CD4-positive, alpha-beta T cell treated with Interleukin-6 at 100 ng/mL for 8 hours (primary cell): ENCODE results near the gene CIZ1.

Experiments used
- DNase-seq: peaks from one replicate; pipeline ENCODE4 v3.0.0-alpha.2; 2020; ENCODE audit warnings: mixed read lengths, low spot score

The CIZ1 gene

GRCh38 chr9:128124873-128125579 is 66.3 kb downstream of the CIZ1 start:
- peak; percentile 25 for DNase-seq

- no peak for DNase-seq
Observed at GRCh38 chr9:128124451-128124850, 66.9 kb downstream of the CIZ1 start.

GRCh38 chr9:128123451-128124080 is 67.8 kb downstream of the CIZ1 start:
- DNase-seq = no peak

DNA sequence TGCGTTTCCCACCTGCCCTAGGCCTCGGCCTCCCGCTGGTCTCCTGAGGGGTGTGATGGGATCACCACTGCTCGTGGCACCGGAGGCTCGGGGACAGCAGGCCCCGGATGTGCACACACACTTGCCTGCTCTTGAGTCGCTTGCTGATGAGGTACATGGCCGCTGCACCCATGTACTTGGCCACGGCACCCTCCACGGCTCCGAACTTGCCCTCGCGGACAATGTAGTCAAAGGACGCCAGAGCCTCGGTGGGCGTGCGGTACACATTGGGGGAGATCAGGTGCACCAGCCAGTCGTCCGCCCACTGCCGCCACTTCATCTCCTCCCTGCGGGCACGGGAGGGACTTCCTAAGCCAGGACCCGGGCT is 68.6 kb downstream of the CIZ1 start:
- DNase-seq = no peak

- no peak for DNase-seq
Observed at GRCh38 chr9:128121924-128122808, 69.2 kb downstream of the CIZ1 start.

GRCh38 chr9:128121466-128121810 is 69.9 kb downstream of the CIZ1 start:
- DNase-seq = no peak

DNA sequence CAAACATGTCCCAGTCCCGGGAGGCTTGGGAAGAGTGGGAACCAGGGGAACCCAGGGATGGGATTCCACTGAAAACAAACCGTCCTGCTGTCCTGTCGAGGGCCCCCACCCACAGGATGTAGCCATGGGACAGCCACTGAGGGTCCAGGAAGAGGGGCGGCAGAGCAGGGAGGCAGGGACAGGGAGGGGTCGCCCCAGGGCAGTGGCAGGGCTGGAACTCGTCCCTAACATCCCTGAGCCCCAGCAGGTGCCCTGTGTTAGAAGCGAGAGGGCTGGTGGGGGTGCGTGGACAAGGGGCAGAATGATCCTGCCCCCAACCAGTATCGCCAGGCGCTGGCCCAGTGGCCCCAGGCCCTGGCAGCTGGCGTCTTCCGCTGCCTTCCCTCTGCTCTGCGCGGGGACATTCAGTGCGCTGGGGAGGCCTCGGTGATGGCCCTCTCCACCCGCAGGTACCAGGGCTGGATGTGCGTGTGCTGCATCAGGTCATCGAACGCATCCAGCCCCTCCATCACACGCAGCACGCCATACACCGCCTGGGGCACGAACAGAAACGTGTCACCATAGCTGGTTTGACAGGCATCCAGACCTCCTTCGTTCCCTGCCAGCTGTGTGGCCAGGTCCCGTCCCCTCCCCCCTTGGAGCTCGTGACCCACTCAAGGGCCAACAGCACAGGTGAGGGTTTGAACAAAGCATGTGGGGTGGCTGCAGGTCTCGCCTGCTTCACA is 70.5 kb downstream of the CIZ1 start:
- DNase-seq = no peak

- no peak for DNase-seq
Observed at GRCh38 chr9:128120061-128120740, 71.2 kb downstream of the CIZ1 start.

- DNase-seq = no peak
Observed at GRCh38 chr9:128118971-128119665, 72.3 kb downstream of the CIZ1 start.

DNA sequence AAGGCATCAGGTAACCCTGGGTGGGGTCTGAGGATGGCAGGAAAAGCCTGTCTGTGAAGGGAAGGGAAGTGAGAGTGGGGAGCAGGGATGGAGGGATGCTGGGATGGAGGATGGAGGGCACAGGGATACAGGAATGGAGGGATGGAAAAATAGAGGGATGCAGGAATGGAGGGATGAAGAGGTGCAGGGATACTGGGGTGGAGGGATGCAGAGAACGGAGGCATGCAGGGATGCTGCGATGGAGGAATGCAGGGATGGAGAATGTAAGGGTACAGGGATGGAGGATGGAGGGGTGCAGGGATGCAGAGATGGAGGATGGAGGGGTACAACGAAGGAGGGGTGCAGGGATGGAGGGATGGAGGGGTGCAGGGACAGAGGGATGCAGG is 72.9 kb downstream of the CIZ1 start:
- DNase-seq = no peak

GRCh38 chr9:128117613-128118471 is 73.5 kb downstream of the CIZ1 start:
- DNase-seq = peak; percentile 93

GRCh38 chr9:128116104-128117083 is 75.0 kb downstream of the CIZ1 start:
- DNase-seq = no peak
